ENCODE measurements around the gene MSANTD1.

MSANTD1 gene

DNA sequence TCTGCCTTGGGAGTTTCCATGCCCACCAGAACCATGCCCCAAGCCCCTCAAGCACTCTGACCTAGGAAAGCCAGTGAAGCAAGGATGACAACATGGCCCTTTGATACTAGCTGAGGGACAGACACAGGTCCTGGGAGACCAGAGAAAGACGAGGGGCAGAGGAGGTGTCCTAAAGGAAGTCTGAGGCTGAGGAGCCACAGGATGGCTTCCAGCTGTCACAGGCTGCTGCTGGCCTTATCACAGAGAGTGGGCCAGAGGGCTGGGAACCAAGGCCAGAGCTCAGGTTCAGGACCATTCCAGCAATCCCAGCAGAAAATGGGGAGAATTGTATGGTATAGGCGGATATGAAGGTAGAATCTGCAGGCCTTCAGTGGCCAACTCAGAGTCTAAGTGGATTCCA lies 31.7 kb upstream of the MSANTD1 start:
- no peak for DNase-seq

DNA sequence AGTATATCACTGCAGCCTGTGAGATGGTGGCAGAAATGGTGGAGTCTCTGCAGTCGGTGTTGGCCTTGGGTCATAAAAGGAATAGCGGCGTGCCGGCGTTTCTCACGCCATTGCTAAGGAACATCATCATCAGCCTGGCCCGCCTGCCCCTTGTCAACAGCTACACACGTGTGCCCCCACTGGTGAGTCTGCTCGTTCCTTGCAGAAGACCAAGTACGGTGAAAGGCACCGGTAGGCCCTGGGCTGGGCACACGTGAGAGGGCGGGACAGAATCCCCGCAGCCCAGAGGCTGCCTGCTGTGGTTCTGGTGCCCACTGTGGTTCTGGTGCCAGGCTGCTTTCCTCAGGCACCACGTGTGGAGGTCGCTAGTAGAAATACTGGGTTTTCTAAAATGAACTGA lies 31.2 kb upstream of the MSANTD1 start:
- DNase-seq = no peak

DNA sequence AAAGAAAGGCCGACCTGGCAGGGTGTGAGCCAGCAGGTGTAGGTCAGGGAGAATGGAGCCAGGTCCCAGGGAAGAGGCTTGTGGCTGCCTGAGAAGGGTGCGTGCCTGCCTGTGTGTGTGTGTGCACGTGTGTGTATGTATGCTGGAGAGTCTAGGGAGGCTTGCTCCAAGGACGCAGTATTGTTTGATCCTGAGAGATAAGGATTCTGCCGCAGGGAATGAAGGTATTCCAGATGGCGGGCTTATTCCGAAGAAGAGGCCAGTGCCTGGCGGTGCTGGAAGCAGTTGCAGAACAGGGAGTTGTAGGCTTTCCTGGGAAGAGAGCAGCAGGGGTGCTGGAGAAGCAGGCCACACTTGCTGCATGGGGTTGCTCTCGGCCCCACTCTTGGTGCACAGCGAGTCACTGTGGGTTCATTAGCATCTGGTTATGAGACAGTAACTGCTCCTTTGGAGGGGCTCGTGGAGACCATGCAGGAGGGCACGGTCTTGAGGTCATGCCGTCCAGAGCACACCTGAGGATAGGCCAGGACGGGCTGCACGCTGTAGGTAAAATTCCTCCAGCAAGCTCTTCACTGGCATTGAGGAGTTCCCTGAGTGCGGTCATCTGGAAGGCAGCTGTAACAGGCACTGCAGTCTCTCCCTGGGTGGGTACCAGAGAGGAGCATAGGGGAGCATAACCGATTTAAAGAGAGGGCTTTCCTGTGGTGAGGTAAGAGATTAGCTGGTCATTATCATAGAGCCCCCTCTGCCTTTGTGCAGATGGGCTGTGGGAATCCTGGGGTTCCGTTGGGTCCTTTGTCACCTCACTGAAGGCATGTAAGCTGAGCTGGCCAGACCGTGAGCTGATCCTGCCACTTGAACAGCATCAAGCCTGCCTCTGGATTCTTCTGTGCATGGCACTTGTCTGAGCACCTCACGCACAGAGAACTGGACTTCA lies 29.9 kb upstream of the MSANTD1 start:
- DNase-seq = no peak

DNA sequence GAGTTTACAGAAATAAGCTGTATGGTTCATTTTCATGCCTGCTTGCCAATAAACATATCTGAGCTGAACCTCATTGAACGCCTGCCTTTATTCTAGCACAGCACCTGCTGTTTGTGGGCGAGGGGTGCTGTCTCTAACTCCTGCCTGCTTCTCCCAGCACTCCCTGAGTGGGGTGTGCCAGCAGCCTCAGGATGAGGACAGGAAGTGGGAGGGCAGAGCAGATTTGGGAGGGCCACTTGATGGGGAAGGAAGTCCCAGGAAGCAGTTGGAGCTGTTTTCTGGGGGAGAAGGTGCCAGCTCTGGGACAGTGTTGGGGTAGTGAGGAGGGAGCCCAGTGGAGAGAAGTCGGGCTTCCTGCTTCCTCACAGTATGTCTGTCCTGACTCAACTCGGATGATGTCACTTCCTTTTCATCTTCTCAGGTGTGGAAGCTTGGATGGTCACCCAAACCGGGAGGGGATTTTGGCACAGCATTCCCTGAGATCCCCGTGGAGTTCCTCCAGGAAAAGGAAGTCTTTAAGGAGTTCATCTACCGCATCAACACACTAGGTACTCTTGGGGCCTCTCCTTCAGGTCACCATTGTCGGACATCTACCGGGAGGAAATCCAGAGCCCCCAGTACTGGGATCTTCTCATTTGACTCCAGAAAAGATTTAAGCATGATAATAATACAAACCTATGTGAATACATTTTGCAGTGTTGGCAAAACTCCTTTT lies 29.0 kb upstream of the MSANTD1 start:
- no peak for DNase-seq

DNA sequence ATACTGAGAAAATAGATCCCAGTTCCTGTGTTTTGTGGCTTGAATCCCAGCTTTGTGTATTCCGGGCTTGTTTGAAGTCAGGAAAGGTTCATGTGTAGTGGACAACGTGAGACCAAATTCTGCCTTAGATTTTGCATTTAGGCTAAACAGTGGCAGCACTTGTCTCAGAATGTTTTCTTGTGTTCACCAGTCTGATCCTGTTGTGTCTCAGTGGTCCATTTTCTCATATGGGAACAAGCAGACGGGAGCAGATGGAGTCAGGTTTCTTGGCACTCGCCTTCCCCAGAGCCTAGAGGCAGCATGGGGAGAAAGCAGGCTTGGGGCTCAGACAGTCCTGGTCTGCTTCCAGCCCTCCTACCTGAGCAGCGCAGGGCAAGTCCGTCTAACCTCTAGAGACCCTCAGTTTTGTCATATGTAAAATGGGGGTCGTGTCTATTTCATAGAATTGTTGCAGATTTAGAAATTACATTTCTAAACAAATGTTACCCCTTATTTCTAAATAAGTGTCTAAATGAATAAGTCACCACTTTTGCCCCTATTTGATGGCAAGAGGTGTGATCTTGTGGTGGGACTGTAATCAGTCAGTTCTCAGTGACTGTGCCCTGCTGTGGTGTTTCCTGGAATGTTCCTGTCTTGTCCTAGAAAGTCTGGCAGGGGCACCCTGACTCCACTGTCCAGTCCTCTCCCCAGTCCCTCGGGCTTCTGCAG lies 28.3 kb upstream of the MSANTD1 start:
- no peak for DNase-seq

DNA sequence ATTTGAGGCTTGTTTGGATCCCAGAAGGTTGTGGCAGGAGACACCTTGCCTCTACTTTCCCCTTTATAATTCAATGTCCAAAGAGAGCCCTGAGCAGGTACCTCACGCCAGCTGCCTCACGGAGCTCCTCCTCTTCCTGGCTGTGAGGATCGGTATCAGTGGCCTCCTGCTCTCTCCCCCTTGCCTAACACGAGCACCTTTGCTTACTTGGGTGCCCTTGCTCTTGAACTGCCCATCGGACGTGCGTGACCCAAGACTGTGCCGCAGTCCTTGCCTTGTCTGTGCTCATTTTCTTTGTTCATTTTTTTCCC lies 27.8 kb upstream of the MSANTD1 start:
- no peak for DNase-seq

DNA sequence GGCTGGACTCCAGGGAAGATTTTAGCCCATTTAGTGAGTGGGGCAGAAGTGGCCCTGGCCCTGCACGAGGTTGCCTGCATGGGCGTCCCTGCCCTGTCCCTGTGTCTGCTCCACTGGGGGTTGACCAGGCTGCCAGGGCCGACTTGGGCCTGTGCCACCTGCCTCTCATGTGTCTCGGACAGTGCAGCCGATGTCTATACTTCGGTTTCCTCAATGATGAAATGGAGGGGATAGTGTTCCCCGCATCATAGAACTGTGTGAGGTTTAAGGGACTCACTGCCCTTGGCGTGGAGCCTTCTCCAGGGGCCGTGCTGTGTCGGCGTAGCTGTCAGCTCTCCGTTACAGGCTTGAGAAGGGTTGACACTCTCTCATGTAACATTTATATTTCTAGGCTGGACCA lies 27.0 kb upstream of the MSANTD1 start:
- no peak for DNase-seq

DNA sequence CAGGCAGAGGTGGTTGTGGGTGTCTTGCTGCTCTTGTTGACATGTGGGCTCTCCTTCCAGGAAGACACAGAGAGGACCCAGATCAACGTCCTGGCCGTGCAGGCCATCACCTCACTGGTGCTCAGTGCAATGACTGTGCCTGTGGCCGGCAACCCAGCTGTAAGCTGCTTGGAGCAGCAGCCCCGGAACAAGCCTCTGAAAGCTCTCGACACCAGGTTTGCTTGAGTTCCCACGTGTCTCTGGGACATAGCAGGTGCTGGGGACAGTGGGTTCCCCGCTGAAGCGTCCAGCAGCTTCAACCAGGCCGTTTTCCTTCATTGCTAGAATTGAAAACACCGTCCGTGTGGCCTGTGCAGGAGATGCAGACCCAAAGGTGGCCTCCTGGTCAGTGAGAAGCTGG lies 25.6 kb upstream of the MSANTD1 start:
- DNase-seq = no peak

DNA sequence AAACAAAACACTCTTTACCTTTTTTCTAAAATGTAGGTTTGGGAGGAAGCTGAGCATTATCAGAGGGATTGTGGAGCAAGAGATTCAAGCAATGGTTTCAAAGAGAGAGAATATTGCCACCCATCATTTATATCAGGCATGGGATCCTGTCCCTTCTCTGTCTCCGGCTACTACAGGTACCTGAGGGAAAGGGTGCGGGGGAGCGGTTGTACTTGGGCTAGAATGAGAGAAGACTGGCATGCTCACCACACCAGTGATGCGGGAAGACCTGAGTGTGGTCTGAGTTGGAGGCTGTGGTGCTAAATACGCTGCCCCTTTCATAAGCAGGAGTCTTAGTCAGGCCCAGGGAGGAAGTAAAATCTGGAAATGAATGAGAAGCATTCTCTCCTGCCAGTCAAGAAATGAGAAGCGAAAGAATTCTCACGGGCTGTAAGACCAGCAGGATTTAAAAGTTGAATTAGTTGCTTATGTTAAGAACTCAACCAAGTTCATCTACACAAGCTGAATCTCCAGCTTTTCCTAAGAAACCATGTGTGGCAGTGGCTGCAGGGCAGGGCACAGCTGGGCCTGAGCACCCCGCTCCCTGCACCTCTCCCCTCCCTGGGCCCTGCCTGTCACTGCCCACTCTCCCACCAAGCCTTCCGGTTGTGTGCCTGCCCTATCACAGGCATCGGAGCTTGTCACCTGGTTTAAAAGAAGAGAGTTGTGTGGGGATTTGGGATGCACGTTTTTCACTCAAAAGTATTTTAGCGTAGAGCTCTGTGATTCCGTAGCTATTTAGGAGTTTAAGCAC lies 24.8 kb upstream of the MSANTD1 start:
- no peak for DNase-seq

DNA sequence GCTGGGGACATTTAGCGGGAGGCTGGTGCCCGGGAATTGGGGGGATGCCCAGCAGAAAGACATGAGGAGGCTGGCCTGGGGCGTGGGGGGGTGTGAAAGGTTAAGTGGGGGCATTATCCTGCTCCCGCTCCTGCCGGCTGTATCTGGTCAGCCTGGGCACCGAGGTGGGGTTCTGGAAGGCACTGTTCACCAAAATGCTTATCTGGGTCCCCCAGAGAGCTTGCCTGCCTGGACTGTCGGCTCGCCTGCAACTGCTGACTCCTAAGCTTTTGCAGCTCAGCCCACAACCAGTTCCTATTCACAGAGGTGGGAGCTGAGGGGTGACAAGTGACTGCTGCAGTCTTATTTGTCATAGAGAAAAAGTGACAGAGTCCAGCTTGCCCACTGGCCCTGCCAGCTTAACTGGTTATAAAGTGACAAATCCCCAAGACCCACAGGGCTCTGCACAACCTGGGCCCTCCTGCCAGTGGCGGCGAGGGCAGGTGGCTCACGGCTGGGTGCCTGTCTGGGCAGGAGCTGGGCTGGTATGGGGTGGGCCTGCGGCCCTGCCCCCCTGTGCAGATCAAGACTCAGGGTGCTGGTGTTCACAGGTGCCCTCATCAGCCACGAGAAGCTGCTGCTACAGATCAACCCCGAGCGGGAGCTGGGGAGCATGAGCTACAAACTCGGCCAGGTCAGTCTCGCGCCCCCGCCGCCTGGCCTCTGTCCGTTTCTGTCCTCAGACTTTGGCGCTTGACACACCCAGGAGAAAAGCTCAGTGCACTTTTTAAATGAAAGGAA lies 23.7 kb upstream of the MSANTD1 start:
- DNase-seq = no peak

DNA sequence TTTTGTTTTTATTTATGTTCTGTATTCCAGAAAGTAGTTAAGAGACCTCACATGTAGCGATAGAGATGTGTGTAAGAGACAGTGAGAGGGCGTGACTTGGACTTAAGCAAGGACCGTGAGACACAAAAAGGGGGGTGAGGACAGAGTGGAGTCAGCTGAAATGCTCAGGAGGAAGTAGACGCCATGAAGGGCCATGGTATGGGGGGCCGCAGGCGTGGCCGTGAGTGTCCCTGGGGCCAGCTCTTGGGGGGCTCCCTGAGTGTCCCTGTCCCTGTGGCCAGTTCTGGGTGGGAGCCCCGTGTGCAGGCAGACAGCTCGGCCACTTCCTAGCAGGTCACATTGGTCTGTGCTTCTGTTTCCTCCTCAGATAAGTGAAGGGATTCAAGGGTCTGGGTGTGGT lies 23.0 kb upstream of the MSANTD1 start:
- no peak for DNase-seq

DNA sequence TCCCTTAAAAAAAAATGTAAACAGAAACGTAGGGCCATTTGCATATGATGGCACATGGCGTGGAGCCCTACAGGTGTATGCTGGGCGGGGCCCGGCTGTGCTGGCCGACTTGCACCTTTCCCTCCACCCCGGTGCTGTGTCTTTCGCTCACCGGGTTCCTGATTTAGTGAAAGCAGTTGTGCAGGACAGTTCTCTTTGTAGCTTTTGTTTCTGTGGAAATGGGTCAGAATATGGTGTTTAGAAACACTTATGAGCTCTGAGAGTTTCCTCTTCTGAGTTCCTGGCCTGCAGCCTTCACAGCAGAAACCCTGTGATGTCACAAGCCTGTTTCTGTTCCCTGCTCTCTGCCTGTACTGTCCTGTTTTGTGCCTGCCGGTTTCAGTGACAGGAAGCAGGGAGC lies 22.5 kb upstream of the MSANTD1 start:
- DNase-seq = no peak

DNA sequence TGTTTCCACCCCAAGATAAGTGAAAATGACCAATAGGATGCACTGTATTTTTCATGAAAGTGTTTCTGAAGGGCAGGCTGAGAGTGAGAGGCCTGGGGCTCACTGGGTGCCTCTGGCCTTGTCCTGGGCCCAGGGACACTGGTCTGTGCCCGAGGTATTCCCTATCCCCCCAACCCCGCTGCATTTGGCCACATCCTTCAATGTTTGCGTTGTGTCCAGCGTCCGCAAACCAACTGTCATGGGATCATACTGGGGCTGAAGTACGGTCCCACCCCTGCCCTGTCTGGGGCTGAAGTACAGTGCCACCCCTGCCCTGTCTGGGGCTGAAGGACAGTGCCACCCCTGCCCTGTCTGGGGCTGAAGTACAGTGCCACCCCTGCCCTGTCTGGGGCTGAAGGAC lies 22.0 kb upstream of the MSANTD1 start:
- DNase-seq = no peak

DNA sequence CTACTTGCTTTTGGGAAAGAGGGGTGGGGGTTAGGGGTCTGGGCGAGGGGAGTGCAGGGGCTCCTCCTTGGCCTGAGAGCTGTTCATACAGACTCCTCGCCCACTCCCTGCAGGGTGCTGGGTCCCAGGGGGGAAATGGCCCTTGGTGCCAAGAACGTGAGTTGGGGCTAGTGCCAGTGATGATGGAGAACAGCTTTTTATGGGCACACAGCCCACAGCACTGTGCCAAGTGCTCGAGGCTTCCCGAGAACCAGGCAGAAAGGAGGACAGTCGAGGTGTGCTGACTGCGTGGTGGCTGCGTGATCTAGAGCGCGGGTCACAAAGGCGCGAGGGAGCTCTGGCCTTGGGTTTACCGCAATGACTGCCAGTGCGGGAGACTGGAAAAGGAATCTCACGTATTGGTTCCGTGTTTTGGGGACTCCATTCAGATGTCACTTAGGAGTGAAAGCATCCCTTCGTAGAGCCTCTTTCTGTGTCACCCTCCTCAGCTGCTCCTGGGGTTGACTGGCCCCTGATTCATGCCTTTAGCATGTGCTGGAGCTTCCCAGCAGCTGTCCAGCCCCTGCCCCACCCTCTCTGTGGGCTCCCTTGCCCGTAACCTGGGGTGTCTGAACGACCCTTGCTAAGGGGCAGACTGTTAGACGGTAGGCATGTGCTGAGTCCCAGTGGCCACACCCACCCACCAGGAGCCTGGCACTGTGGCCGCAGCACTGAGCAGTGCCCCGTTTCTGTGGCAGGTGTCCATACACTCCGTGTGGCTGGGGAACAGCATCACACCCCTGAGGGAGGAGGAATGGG lies 20.9 kb upstream of the MSANTD1 start:
- no peak for DNase-seq

DNA sequence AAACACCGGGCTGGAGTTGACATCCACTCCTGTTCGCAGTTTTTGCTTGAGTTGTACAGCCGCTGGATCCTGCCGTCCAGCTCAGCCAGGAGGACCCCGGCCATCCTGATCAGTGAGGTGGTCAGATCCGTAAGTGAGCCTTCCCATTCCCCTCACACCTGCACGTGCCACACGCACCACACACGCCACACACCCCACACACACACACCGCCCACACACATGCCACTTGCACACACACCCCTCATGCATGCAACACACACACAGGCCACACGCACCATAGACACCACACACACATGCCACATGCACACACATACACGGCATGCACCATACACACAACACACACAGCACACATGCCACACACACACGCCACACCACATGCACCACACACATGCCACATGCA lies 20.1 kb upstream of the MSANTD1 start:
- DNase-seq = no peak

DNA sequence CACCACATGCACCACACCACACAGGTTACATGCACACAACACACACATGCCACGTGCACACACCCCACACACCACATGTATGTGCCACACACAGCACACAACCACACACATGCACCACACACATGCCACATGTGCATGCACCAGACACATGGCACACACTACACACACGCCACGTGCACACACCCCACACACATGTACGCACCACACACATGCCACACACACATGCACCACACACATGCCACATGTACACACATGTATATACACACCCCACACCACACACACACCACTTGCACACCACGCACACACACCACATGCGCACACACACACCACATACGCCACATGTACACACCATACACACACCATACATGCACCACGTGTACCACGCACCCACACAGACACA lies 19.6 kb upstream of the MSANTD1 start:
- no peak for DNase-seq

DNA sequence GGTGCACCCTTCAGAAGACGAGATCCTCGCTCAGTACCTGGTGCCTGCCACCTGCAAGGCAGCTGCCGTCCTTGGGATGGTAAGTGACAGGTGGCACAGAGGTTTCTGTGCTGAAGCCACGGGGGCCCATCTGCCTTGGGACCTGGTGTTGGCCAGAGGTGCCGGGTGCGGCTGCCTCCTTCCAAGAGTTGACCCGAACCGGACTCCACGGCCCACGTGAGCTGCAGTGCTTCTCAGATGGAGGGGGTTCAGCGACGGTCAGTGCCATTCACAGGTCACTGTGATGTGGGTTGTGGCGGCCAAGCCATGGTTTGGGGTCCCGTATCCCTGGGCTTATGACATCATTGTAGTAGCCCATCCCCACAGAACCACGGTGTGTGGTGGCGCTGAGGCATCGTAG lies 19.0 kb upstream of the MSANTD1 start:
- no peak for DNase-seq

DNA sequence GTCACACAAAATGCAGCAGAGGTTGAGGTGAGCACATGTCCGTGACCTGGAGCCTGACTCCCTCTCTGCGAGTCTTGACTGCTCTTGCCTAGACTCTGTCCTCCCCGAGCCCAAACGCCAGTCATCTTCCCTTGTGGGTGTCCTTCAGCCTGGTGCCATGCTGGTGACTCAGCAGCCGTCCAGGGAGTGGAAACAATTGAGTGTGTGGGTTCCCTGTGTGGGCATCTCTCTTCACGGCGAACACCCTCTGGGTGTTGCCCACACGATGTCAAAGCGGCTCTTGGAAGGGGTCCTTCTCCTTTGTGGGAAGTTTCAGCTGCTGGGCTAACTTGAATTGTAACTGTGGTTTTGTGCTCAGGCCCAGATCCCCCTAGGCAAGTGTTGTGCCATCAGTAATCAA lies 17.5 kb upstream of the MSANTD1 start:
- DNase-seq = no peak

DNA sequence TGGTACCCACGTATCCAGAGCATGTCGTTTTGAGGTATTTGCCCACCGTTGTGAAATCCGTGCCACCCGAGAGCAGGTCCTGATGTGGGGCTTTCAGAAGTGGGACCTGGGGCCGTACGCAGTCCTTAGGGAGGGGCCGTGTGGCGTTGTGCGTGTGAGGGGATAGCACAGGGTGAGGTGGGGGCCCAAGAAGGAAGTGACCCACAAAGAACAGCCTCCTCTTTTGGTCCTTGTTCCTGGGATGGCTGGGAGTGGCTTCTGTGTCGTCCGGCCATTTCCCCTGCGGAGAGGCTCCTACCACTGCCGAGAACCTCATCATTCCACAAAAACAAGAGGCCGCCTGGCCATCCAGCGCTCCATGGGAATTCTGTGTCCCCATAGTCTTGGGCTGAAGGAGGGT lies 17.0 kb upstream of the MSANTD1 start:
- no peak for DNase-seq

DNA sequence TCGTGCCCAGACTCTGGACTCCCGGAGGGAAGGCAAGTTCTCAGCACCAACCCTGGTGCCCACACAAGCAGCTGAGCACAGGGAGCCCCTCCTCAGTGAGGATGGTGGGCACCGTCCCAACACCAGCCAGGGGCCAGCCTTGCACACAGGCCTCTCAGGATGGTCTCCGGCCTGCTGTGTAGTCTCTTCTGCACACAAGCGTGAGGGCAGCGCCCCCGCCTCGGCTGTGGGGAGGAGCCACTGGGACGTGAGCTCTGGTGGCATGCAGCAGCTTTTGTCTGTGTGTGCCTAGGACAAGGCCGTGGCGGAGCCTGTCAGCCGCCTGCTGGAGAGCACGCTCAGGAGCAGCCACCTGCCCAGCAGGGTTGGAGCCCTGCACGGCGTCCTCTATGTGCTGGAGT lies 16.1 kb upstream of the MSANTD1 start:
- no peak for DNase-seq

DNA sequence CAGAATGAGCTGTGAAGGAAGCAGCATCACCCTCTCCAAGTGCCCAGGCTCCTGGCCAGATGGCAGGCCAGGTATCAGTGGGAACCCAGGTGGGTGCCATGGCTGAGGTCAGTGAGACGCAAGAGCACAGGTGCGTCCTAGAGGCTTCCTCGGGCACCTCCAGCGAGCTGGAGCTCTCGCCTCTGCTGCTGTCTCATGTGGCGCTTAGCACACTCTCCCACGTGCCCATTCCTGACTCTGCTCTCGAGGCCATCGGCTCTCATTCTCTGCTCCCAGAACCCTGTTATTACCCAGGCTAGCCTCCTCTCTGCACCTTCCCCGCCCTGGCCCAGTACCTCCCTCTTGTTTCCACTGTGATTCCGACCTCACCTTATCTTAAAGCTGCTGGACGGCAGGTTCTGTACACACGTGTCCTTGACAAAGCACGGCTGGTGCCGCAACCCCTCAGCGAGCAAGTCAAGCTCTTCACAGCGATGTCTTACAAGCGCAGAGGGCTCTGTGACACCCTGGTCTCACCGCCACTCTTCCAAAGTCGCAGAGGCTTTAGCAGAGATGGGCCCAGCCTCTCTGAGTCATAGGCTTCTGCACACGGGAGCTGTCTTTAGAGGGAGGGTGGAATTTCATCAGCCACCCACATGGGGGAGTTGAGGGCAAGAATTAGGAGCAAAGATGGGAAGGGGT lies 15.4 kb upstream of the MSANTD1 start:
- no peak for DNase-seq
